Gastrocnemius medialis (tissue), 4 donors: ENCODE measurements around the gene MNX1.

Experiments
- POLR2A ChIP-seq, 2 donors: fragments of 450-650 bp; IDR thresholded peaks; one replicate each; pipeline ENCODE4 v1.6.1; 2017; ENCODE audit warnings: antibody characterized with exemption in 2 of 2, mild to moderate bottlenecking in 2 of 2, moderate library complexity in 2 of 2
- TF ChIP-seq, protein P1 (sequence below), 5 experiments: fragments of 450-650 bp in 3 of 5; fragments of 200-600 bp in 2 of 5; sonication (generic) in 2 of 5; IDR thresholded peaks in 4 of 5; conservative IDR thresholded peaks in 1 of 5; 1 replicate in 4 of 5; 2 replicates in 1 of 5; pipeline ENCODE4 v1.5.1; 2016 to 2019; ENCODE audit warnings: antibody characterized with exemption in 5 of 5, mild to moderate bottlenecking in 3 of 5, moderate library complexity in 3 of 5

DNA sequence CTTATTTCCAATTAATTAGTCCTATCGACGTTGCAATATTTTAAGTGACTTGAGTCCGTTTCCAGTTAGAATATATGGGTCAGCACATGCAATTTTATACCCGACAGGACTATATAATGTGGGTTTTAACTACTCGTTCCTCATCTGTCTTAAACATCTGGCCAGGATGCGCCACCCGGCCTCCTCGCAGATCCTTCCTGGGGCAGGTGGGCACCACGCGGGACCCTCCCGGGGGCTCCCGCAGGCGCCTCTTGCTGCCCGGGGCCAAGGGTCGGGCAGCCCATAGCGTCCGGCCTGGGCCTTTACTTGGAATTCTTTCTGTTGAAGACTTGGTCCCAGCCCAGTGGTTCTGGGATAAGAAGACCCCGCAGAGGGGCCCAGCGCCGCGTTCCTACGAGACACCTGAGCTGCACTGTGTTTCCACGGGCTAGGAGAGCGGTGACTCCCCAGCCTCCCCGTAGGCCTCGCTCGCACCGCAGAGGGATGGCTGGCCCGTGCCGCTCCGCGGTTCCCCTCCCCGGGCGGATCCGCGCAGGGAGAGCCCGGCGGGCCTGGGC, 10.1 kb upstream of the MNX1 start:
- TF ChIP-seq, protein P1, sequence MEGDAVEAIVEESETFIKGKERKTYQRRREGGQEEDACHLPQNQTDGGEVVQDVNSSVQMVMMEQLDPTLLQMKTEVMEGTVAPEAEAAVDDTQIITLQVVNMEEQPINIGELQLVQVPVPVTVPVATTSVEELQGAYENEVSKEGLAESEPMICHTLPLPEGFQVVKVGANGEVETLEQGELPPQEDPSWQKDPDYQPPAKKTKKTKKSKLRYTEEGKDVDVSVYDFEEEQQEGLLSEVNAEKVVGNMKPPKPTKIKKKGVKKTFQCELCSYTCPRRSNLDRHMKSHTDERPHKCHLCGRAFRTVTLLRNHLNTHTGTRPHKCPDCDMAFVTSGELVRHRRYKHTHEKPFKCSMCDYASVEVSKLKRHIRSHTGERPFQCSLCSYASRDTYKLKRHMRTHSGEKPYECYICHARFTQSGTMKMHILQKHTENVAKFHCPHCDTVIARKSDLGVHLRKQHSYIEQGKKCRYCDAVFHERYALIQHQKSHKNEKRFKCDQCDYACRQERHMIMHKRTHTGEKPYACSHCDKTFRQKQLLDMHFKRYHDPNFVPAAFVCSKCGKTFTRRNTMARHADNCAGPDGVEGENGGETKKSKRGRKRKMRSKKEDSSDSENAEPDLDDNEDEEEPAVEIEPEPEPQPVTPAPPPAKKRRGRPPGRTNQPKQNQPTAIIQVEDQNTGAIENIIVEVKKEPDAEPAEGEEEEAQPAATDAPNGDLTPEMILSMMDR (IDR thresholded peaks at IDR 0.05 in 4 of 5, conservative IDR thresholded peaks at IDR 0.05 in 1 of 5), result no peak
- TF ChIP-seq POLR2A (IDR thresholded peaks at IDR 0.05), result no peak
